ENCODE data around the gene GRAMD1A. TPM values are rescaled to one million over a fixed set of nuclear protein-coding genes. Genes with fewer than 3 reads are reported as not detected.

The GRAMD1A gene
- total RNA-seq, 1 donor from 2014 or later: 26.2 TPM

DNA sequence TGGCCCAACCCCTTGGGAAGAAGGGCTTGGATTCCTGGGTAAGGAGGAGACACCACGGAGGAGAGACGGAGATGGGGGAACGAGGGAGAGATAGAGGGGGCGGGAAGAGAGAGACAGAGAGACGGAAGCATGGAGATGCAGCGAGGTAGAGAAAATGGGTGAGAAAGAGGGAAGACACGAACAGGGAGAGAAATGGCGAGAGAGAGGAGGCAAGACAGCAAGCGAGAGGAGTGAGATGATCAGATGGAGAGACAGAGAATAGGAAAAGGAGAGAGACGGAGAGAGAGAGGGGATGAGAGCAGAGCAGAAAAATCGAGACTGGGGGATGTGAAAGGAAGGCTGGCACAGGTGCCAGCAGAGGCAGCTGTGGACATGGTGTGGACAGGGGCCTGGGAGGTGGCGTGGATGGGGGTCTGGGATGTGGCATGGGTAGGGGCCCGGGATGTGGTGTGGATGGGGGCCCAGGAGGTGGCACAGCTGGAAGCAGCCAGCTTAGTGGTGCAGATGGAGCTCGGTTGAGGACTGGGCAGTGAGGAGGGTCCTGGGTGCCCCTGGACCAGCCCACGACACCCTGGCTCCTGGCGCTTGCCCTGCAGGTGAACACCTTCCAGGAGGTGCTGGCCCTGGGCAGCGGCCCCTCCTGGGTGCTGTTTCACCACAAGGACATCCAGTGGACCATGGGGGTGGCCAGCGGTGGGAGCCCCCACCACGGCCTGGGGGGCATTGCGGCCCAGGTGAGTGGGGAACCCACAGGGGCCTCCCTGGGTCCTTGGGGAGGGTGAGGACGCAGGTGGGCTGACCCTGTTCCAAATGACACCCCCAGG is 75.3 kb downstream of the GRAMD1A start:
- H3K27ac ChIP-seq (replicated peaks): no peak overlapping the region
- no peaks in the 10 kb centered on the region for H3K36me3 ChIP-seq
- H3K9me3 ChIP-seq (replicated peaks): peaks cover 10% of the 10 kb centered on the region
- DNase-seq: no peak
- H3K4me3 ChIP-seq: no peak overlapping the region
- H3K4me1 ChIP-seq: no peaks in the 10 kb centered on the region
- intact Hi-C loops (cut with micrococcal nuclease): no loop called here
- H3K27me3 ChIP-seq (ENCODE audit: low read depth): no peaks in the 10 kb centered on the region
- TF ChIP-seq, protein P1, sequence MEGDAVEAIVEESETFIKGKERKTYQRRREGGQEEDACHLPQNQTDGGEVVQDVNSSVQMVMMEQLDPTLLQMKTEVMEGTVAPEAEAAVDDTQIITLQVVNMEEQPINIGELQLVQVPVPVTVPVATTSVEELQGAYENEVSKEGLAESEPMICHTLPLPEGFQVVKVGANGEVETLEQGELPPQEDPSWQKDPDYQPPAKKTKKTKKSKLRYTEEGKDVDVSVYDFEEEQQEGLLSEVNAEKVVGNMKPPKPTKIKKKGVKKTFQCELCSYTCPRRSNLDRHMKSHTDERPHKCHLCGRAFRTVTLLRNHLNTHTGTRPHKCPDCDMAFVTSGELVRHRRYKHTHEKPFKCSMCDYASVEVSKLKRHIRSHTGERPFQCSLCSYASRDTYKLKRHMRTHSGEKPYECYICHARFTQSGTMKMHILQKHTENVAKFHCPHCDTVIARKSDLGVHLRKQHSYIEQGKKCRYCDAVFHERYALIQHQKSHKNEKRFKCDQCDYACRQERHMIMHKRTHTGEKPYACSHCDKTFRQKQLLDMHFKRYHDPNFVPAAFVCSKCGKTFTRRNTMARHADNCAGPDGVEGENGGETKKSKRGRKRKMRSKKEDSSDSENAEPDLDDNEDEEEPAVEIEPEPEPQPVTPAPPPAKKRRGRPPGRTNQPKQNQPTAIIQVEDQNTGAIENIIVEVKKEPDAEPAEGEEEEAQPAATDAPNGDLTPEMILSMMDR (IDR thresholded peaks at IDR 0.05; ENCODE audit: borderline replicate concordance): no peak

DNA sequence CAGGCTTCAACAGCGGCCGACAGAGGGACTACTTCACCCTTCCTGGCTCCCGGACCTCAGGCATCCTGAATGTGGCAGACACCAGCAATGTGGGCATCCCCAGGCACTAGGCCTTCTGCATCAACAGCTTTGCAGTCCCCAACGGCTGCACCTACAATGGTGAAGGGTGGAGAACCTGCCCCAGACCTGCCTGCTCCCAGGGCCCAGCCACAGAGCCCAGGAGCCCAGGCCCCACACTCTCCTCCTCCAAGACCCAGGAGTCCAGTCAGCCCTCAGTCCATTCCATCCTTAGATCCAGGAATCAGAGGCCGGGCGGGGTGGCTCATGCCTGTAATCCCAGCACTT is 75.9 kb downstream of the GRAMD1A start:
- Histone ChIP-seq H3K27me3 (ENCODE audit: low read depth) (no peaks in the 10 kb centered on the region), H3K9me3 (replicated peaks) (peaks cover 4% of the 10 kb centered on the region), H3K4me3 (no peak overlapping the region), H3K36me3 (no peaks in the 10 kb centered on the region), H3K27ac (replicated peaks) (no peak overlapping the region), H3K4me1 (no peaks in the 10 kb centered on the region)
- DNase-seq: no peak
- TF ChIP-seq, protein P1 (IDR thresholded peaks at IDR 0.05; ENCODE audit: borderline replicate concordance): no peak
- intact Hi-C loops (cut with micrococcal nuclease): no loop called here

Other genes with a start within 250 kb of the GRAMD1A start
- 4.4 TPM for gene ZNF599, start 227.1 kb upstream of the GRAMD1A start, total RNA-seq
- gene ZNF30, start 73.4 kb upstream of the GRAMD1A start, total RNA-seq: 2.5 TPM
- gene ZNF792, start 36.1 kb upstream of the GRAMD1A start, total RNA-seq: 3.2 TPM
- gene SCN1B, start 30.1 kb downstream of the GRAMD1A start, total RNA-seq: 52.8 TPM
- gene HPN, start 41.4 kb downstream of the GRAMD1A start, total RNA-seq: 3.4 TPM
- gene FXYD3, start 115.5 kb downstream of the GRAMD1A start, total RNA-seq: 1.1 TPM
- 8.4 TPM for gene LGI4, start 134.7 kb downstream of the GRAMD1A start, total RNA-seq
- gene FXYD1, start 138.5 kb downstream of the GRAMD1A start, total RNA-seq: 509 TPM
- not detected for gene FXYD7, start 142.9 kb downstream of the GRAMD1A start, total RNA-seq
- gene FXYD5, start 154.4 kb downstream of the GRAMD1A start, total RNA-seq: 23.4 TPM
- not detected for gene FAM187B, start 228.4 kb downstream of the GRAMD1A start, total RNA-seq
- 4.5 TPM for gene LSR, start 248.7 kb downstream of the GRAMD1A start, total RNA-seq

Measured in left ventricle myocardium inferior (tissue), 1 donor.